ENCODE results near the gene TMEM179. TPM values are rescaled to one million over a fixed set of nuclear protein-coding genes. Genes with fewer than 3 reads are reported as not detected.

The TMEM179 gene
- total RNA-seq, 4 donors from 2014 or later, result 2.3 TPM; not detected in 3

GRCh38 chr14:104561124-104561557 is 43.4 kb downstream of the TMEM179 start:
- H3K27me3 ChIP-seq, result peaks cover 0 to 9% of the 10 kb centered on the region in 2 donors

GRCh38 chr14:104560586-104560945 is 44.0 kb downstream of the TMEM179 start:
- intact Hi-C loops (cut with DNase I; ENCODE audit: low total_unique reads), result loop anchor here (10.0 kb wide), 1 partner anchor 426 kb away; the partner anchor contains the start of gene KIF26A
- Histone ChIP-seq H3K27me3 (peaks cover 0 to 7% of the 10 kb centered on the region in 2 donors), H3K9me3 (no peaks in the 10 kb centered on the region), H3K27ac (no peak overlapping the region), H3K4me1 (no peaks in the 10 kb centered on the region), H3K4me3 (no peak overlapping the region), H3K36me3 (no peaks in the 10 kb centered on the region)
- DNase-seq, result no peak
- TF ChIP-seq CTCF (IDR thresholded peaks at IDR 0.05), result no peak
- TF ChIP-seq POLR2A (IDR thresholded peaks at IDR 0.05), result no peak

More at GRCh38 chr14:104561124-104561557, 43.4 kb downstream of the TMEM179 start:
- no peaks in the 10 kb centered on the region for H3K4me1 ChIP-seq
- TF ChIP-seq CTCF (IDR thresholded peaks at IDR 0.05) (no peak), POLR2A (IDR thresholded peaks at IDR 0.05) (no peak)
- H3K36me3 ChIP-seq, result no peaks in the 10 kb centered on the region
- no peak for DNase-seq
- no peak overlapping the region for H3K27ac ChIP-seq
- intact Hi-C loops (cut with DNase I; ENCODE audit: low total_unique reads), result loop anchor here (10.0 kb wide), 1 partner anchor 426 kb away; the partner anchor contains the start of gene KIF26A
- no peaks in the 10 kb centered on the region for H3K9me3 ChIP-seq
- no peak overlapping the region for H3K4me3 ChIP-seq

- intact Hi-C loops (cut with DNase I; ENCODE audit: low total_unique reads), result loop anchor here (10.0 kb wide), 1 partner anchor 425 kb away; the partner anchor contains the start of gene KIF26A
- no peak for DNase-seq
- Histone ChIP-seq H3K27ac (no peak overlapping the region), H3K36me3 (no peaks in the 10 kb centered on the region), H3K9me3 (no peaks in the 10 kb centered on the region), H3K27me3 (peaks cover 0 to 2% of the 10 kb centered on the region in 2 donors), H3K4me3 (no peak overlapping the region), H3K4me1 (no peaks in the 10 kb centered on the region)
- no peak for TF ChIP-seq POLR2A (IDR thresholded peaks at IDR 0.05)
Measured at GRCh38 chr14:104559804-104560585, 44.6 kb downstream of the TMEM179 start.

GRCh38 chr14:104559028-104559803 is 45.4 kb downstream of the TMEM179 start:
- no peaks in the 10 kb centered on the region for H3K36me3 ChIP-seq
- intact Hi-C loops (cut with DNase I; ENCODE audit: low total_unique reads), result no loop called here
- H3K27me3 ChIP-seq, result no peaks in the 10 kb centered on the region
- H3K9me3 ChIP-seq, result no peaks in the 10 kb centered on the region
- no peak overlapping the region for H3K27ac ChIP-seq
- H3K4me1 ChIP-seq, result no peaks in the 10 kb centered on the region
- no peak overlapping the region for H3K4me3 ChIP-seq
- no peak for DNase-seq
- no peak for TF ChIP-seq CTCF (IDR thresholded peaks at IDR 0.05)
- no peak for TF ChIP-seq POLR2A (IDR thresholded peaks at IDR 0.05)

- TF ChIP-seq CTCF (IDR thresholded peaks at IDR 0.05) (no peak), POLR2A (IDR thresholded peaks at IDR 0.05) (no peak)
- H3K4me3 ChIP-seq, result no peak overlapping the region
- H3K36me3 ChIP-seq, result no peaks in the 10 kb centered on the region
- no peak for DNase-seq
- no peaks in the 10 kb centered on the region for H3K4me1 ChIP-seq
- intact Hi-C loops (cut with DNase I; ENCODE audit: low total_unique reads), result no loop called here
- H3K27me3 ChIP-seq, result no peaks in the 10 kb centered on the region
- H3K27ac ChIP-seq, result no peak overlapping the region
- no peaks in the 10 kb centered on the region for H3K9me3 ChIP-seq
Measured at GRCh38 chr14:104558231-104559027, 46.1 kb downstream of the TMEM179 start.

All from uterus (tissue), 4 donors.